Right hindlimb (tissue), 1 donor: Measurements from ENCODE around the gene CYP3A7.
"Not testable (repeated sequence)": the region's sequence is repeated elsewhere in the genome, so short reads cannot be mapped to it uniquely, and the experiment has no call there.

ENCODE experiments used
- DNase-seq: peaks from one replicate; pipeline ENCODE4 v3.0.0-alpha.2; 2018

Gene CYP3A7

GRCh38 chr7:99665312-99666012 lies 69.5 kb downstream of the CYP3A7 start:
- no peak for DNase-seq

- not testable (repeated sequence) for DNase-seq
Observed at GRCh38 chr7:99657879-99658278, 77.1 kb downstream of the CYP3A7 start.
